NCI-H2196 (cell line): ENCODE data around the gene ARHGEF3.
A peak's percentile ranks its signal among the peaks of the same experiment; 100 is the strongest.
"Not testable (repeated sequence)": the region's sequence is repeated elsewhere in the genome, so short reads cannot be mapped to it uniquely, and the experiment has no call there.

Source experiments
- DNase-seq: peaks from one replicate; lab custom pipeline; 2025; ENCODE audit not compliant: unreplicated experiment; lab: John Stamatoyannopoulos, UW

ARHGEF3 gene

DNA sequence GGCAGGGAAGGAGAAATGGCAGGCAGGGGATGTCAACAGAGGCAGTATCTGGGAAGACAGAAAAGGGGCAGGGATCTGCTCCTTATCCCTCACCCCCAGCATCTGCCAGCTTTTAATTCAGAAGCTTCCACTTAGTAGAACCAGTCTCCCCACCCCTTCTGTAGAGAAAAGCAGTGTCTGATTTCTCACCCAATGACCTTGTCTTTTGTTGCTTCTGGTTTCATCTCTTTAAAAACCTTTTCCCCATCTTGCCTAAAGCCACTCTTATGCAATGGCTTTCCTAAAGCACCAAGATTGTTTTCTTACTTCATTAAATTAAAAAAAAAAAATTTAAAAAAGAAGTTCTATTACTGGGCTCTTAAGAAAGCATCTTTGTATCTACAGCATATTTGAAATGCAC, 27.8 kb downstream of the ARHGEF3 start:
- no peak for DNase-seq

DNA sequence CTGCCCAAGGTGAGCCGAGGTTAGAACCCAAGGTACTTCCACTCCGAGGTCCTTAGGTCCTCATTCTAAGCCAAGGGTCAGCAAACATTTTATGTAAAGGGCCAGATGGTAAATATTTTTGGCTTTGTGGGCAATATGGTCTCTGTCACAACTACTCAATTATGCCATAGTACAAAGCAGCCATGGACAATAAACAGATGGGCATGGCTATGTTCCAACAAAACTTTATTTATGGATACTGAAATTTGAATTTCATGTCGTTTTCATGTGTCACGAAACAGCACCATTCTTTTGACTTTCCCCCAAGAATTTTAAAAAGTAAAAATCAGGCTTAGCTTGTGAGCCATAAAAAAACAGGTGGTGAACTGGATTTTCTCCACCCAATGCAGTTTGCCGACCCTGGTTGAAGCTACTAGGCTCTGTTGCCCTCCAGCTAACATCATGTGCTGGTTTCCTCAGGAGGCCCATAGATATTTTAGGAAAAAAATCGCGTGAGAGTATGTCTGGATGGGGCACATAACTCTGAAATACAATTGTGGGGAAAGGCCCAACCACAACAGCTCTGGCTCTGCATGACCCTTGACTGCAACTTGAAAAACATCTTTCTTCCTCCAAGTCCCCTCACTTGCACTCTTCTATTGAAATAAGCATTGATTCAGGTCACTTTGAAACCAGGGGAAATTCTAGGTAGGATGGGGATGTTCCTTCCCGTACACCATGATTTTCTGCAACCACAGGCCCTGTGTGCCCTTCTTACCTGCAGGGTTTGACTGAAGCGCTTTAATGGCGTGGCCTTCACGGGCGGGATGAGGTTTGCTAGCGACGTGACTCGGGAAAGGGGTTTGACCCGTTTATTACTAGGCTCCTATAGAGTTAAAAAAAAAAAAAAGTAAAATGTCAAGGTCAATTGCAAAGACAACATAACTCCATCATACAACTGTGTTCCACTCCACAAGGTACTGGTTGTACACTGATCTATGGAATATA, 28.5 kb downstream of the ARHGEF3 start:
- DNase-seq = no peak

DNA sequence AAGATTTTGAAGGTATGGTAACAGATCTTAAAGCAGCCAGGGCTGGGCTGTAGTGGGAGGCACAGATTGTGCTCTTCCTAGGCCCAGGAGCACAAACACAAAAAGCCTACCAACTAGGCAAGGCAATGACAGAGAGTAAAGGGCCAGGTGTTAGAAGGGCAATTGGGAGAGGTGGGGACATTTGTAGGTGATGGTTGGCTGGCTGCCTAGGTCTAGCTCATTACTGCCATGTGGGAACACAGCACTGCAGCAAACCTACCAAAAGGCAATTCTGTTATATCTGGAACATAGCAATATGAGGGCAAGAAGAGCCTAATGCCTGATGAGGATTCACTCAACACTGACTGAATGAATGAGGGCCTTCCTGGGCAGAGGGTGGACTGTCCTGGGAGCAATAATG, 30.4 kb downstream of the ARHGEF3 start:
- DNase-seq = no peak

DNA sequence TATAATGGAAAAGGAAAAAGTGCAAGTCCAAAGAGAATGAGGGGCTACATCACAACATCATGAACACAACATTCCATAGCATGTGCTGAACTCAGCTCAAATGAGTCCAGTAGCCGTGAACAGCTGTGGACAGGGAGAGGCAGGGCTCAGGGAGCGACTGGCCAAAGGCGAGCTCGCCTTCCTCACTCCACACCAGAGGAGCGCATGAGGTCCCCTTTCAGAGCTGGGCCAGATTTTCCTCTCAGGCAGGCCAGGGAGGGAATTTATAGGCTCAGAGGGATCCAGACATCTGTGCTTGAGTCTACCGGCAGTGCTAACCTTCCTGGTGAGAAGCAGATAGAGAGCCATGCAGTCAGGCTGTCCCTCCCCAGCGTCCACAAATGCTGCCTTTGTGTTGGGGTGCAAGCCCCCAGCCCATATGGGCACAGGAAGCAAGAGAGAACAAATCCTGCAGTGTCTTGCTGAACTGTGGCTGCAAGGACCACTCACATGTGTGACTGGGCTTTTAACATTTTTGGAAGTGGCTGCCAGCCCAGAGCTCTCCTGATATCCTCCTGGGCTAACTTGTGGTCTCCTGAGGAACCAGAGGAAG, 32.5 kb downstream of the ARHGEF3 start:
- no peak for DNase-seq

DNA sequence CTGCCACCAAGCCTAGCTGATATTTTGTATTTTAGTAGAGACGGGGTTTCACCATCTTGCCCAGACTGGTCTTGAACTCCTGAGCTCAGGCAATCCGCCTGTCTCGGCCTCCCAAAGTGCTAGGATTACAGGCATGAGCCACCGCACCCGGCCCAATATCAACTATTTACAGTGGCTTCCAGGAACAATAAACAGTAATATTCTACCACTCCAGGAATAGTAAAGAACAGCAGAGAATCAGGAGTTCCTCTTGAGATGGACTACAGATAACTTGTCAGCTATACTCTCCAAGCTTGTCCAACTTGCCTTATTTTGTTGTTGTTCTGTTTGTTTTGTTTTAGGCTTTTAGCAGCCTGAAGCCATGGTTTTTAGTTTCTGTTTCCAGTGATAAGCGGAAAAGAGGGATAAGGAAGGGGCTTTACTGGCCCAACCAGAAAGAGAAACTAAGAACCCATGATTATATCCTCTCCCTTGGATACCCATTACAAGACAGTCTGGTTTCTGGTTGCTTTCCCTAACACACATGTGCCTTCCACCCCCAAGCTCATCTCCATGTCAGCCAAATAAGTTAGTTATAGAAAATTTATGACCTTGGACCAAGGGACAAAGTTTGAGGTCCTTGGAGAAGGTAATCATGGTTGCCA, 36.7 kb downstream of the ARHGEF3 start:
- no peak for DNase-seq

DNA sequence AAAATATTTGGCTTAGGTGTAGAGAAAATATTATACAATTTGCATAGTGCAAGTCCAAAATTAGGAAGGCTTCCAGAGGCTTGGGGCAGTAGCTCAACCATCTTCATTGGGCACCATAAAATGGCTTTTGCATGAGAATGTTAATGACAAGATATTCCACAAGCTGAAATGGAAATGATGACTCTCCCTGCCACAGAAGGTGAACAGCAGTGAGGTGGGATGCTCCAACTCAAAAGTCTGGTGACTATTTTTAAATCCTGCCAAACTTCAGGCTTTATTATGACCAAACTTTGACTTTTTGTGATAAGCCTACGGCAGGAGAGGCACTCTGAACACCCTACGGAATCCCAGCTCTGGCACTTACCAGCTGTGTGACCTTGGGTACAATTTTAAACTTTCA, 37.6 kb downstream of the ARHGEF3 start:
- DNase-seq = no peak

DNA sequence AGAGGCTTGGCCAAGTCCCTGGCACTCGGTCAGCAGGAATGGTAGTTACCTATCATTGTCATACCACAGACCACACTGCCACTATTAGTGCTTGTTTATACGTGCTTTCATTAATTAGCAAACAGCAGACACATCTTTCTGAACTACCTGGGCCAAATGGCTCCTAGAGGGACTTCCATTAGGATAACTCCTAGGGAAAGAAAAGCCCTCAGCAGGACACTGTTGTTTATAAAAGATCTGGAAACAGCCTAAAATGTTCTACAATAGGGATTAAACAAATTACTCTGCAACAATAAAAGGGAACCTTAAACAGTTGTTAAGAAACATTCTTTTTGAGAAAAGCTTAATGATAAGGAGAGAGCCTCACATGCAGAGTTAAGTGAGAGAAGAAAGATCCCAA, 38.5 kb downstream of the ARHGEF3 start:
- DNase-seq = no peak

DNA sequence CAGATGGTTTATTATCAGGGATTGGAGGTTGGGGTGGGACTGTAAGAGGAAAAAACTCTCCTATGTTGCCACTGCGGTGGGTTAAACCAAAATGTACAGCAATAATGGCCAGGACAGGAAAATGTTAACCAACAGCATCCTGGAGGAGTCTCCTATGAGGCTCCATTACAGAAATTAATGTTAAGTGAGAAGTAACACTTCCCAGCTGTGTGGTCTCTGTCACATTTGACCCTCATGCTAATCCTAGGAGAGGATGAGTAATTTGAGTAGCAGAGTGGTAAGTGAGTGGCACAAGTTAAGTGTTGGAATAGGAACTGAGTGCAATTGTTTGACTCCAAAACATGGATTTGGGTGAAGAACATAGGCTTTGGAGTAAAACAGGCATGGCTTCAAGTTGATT, 39.0 kb downstream of the ARHGEF3 start:
- no peak for DNase-seq

DNA sequence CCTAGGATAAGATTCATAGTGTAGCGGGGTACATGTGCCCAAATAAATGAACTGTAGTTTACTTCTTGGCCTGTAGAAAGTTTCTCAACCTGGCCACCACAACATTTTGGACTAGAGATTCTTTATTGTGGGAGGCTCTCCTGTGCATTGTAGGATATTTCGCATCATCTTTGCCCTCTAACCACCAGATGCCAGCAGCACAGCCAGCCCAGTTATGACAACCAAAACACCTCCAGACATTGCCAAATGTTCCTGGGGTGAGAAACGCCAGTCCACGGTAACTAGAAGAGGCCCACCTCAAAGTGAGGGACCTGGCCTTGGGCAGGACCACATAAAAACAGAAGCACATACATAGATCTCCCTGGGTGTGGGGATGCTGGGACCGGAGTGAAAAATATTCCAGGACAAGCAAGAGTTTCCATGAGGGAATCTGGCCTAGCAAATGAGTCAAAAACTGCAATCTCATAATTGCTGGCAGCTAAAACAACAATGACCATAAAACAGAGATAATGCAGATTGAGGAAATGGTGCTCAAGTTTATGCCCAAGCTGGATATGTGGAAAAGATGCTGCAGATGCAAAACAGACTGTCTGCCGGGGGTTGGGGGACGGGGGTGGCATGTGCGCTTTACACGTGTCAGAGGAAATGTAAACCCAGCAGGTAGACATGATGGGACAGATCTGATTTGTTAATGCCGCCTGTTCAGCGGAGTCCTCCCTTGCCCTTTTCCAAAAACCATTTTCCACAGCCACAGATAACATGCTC, 39.7 kb downstream of the ARHGEF3 start:
- no peak for DNase-seq

DNA sequence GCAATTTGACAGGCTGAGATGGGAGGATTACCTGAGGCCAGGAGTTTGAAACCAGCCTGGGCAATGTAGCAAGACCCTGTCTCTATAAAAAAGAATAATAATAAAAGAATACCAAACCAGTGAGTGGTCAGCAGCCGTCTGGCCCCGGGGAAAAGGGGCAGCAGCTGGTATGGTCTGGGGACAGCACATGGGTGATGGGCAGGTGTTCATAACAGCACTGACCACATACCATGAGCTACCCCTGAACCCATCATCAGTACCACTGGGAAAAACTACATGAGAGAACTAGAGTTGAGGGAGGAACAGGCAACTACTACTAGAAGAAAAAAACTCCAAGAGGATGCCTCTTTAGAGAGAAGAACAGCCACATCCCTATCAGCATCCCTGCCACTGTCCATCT, 40.7 kb downstream of the ARHGEF3 start:
- DNase-seq = no peak

DNA sequence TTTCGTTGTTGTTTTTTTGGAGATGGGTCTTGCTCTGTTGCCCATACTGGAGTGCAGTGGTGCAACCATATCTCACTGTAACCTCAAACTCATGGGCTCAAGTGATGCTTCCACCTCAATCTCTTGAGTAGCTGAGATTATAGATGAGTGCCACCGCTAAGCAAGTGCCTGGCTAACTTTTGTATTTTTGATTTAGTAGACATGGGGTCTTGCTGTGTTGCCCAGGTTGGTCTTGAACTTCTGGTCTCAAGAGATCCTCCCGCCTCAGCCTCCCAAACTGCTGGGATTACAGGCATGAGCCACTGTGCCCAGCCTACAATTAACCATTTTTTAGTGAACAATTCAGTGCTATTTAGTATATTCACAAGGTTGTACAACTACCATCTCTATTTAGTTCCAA, 42.2 kb downstream of the ARHGEF3 start:
- no peak for DNase-seq

DNA sequence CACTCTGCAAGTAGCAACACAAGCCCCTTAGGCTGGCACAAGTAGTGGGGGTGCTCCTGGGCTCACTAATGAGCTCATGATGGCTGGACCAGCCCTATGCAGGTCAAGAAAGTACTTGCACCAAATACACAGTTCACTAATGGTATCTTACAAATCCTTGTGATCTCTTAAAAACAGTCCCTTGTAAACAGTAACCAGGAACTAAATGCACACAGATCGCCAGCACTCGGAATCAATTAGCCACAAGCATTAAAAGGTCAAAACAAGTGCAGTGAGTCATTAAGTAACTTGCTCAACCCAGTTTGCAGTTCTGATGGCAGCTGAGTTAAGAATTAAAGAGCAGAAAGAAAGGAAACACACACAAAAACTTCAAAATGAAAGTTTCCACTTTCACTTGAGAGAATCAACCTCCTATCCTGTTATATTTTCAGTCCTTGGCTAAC, 43.2 kb downstream of the ARHGEF3 start:
- DNase-seq = peak; percentile 14

DNA sequence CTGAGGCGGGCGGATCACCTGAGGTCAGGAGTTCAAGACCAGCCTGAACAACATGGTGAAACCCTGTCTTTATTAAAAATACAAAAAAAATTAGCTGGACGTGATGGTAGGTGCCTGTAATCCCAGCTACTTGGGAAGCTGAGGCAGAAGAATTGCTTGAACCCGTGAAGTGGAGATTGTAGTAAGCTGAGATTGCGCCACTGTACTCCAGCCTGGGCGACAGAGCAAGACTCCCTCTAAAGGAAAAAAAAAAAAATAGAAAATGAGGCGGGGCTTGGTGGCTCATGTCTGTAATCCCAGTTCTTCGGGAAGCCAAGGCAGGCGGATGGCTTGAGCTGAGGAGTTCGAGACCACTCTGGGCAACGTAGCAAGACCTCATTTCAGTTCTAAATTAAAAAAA, 43.7 kb downstream of the ARHGEF3 start:
- not testable (repeated sequence) for DNase-seq

DNA sequence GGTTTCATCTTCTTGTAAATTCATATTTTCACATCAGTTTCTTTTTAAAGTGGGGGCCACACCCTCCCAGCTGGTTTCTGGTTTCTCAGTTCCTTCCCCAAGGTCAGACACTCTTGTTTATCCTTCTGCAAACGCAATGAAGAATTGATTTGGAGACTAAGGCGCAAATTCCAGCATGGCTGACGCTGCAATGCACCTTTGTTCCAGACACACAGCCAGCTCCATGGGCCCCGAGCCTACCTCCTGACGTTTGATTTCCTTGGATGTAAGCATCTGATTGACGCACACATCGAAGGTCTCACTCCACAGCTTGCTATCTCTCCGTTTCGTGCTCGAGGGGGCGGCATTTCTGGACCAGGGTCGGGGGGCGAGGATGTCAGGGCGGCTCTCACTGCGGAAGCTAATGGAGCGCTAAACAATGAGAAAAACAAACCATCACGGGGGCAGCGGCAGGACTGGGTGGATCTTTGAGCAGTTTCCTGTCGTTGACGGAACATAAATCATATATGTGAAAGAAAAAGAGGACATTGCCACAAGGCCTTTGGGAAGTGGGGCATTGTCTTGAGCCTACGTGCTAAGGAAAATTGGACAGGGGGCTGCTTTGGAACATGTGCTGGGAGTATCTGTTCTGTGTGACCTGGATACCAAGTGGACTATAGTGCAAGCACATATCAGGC, 46.9 kb downstream of the ARHGEF3 start:
- no peak for DNase-seq

DNA sequence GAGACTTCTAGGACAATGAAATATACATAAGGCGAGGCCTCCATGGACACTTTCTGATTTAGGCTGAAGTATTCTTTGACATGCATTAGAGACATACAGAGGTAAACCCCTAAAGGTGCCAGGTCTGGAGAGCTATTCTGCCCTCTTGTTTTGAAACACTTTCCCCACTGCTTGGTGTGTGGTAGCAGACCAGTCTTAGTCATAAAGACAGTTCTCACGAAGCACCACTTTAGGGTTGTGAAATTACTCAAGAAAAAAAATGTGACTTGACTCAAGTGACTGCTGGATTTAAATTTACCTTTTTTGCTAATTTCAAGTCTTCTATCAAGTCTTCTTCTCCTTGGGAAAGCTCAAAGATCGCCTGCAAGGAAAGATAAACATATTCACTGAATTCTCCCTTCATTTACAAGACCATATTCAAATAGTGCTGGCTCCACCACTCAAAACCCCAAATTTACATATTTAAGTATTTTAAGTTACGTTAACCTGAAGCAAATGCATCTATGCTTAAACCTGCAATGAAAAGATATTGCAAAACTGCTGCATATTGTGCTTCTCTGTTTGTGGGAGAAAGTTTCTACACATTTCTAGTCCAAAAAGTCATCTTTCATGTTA, 48.4 kb downstream of the ARHGEF3 start:
- no peak for DNase-seq

DNA sequence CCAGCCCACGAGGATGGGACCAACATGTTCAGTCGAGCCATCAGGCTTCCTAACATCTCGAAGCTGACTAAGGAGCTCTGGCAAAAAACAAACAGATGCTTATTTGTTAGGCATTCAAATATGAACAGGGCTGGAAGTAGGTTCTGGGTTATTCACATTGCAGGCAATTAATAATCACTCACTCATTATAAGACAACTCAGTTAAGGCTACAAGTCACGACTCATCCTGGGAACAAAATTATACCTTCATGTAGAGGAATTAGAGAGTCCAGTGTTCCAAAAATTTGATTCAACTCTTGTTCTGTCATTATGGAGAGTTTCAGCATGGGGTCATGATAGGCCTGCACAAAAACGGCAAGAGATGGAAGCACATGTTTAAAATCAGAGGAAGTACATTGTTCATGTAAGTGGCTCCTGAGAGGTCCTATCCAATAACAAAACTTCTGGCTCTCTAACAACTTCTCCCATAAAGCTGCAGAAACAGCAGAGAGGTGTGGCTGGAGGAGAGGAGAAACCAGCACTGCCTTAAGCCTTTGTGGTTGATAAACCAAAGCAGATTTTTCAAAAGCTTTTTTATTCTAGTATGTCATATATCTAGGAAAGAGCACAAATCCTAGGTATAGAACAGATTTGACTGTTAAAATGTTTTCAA, 50.6 kb downstream of the ARHGEF3 start:
- no peak for DNase-seq

DNA sequence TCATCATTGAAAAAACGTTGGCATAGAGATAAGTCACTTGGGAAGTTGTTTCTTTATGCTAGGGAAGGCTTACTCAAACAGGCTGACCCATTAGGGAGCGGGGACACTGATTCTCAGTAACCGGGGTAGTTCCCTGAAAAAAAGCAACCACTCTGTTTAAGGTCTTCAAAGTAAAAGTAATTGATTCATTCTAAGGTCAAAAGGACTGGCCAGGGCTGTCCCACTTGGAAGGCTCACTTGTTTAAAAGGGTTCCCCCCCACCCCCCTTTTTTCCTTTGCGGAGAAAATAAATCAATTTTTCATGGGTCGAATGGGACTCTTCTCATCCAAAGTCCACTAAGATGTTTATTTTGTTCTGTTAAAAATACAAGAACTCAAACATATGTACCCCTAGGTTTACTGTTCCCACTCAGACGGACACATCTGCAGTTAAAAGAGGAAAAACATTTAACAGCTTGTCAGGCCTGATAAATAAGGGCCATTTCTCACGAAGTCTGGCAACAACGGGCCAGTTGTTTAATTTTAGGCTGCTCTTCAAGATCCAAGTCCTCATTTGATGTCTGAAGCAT, 53.0 kb downstream of the ARHGEF3 start:
- no peak for DNase-seq

DNA sequence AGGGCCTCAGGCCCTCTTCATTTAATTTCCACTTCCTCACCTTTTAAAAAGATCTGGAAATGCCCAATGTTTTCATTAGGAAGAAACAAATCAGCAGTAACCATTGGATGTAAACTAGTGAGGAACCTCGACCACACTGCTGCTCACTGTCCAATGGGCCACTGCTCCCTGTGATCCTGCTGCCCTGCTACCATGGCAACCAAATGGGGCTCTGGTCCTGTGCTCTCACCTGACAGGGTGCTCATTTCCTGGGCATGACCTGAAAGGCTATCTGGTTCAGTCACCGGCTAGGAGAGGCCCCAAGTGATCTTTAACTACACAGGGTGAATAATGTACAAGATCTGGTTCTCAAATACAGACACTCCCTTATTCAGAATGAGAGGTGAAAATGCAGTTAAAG, 54.6 kb downstream of the ARHGEF3 start:
- no peak for DNase-seq

DNA sequence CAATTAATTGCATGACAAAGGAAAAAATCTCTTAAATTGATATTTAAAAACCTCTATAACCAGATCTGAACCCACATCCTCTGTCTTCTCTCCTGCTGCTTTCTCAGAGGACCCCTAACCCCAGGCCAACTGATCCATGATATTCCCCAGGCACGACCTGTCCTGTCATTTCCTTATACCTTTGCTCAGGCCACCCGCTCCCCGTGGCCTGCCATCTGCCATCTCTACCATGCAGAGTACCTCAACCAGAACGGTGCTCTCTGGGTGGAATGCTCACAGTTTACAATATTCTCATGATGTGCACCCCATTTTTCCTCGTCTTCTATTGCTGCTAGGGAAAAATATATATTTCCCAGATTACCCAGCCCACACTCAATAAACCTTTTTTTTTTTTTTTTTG, 57.7 kb downstream of the ARHGEF3 start:
- no peak for DNase-seq
